ENCODE data around the gene NUCB1. TPM values are rescaled to one million over a fixed set of nuclear protein-coding genes. Genes with fewer than 3 reads are reported as not detected.

The NUCB1 gene
- total RNA-seq, 1 donor from 2014 or later: 159 TPM

DNA sequence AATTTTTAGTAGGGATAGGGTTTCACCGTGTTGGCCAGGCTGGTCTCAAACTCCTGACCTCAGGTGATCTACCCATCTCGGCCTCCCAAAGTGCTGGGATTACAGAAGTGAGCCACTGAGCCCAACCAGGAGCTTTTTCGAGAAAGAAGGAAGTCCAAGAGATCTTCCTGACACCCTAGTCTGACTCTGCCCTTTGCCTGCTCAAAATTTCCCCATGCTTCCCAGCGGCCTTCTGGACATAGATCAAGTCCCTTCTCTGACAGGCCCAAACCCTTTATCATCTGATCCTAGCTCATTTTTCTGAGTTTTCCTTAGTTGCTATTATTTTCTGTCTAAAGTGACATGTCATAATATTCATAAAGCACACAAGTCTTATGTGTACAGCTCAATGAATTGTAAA lies 53.0 kb downstream of the NUCB1 start:
- no peaks in the 10 kb centered on the region for H3K27me3 Mint-ChIP-seq (ENCODE audit: low read depth)
- no peak for TF ChIP-seq CTCF (IDR thresholded peaks at IDR 0.05; ENCODE audit: unreplicated experiment)
- peaks cover 2% of the 10 kb centered on the region for H3K9me3 Mint-ChIP-seq
- H3K36me3 Mint-ChIP-seq: peaks cover 16% of the 10 kb centered on the region
- H3K27ac Mint-ChIP-seq: no peak overlapping the region
- peaks cover 13% of the 10 kb centered on the region for H3K4me1 Mint-ChIP-seq
- DNase-seq (ENCODE audit: low spot score in 2 of 2, unreplicated experiment in 2 of 2): no peak
- H3K4me3 Mint-ChIP-seq: no peak overlapping the region

DNA sequence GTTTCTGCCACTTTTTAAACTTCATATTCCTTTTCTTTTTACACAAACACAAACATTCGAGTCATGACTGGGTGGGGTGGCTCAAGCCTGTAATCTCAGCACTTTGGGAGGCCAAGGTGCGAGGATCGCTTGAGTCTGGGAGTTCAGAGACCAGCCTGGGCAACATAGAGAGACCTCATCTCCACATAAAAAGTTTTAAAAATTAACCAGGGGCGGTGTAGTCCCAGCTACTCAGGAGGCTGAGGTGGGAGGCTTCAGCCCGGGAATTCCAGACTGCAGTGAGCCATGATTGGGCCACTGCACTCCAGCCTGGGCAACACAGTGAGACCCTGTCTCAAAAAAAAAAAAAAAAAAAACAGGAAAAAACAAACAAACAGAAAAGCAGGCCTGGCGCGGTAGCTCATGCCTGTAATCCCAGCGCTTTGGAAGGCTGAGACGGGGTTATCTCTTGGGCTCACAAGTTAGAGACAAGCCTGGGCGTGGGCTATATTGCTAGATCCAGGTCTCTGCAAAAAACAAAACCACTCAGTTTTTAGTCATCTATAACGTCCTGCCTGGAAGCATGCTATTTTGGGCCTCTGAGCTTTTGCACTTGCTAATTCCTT lies 54.0 kb downstream of the NUCB1 start:
- no peak for DNase-seq (ENCODE audit: low spot score in 2 of 2, unreplicated experiment in 2 of 2)
- TF ChIP-seq CTCF (IDR thresholded peaks at IDR 0.05; ENCODE audit: unreplicated experiment): no peak
- no peaks in the 10 kb centered on the region for H3K27me3 Mint-ChIP-seq (ENCODE audit: low read depth)
- H3K4me3 Mint-ChIP-seq: peak overlapping the region; percentile 84
- H3K27ac Mint-ChIP-seq: peak overlapping the region; percentile 96
- peaks cover 13% of the 10 kb centered on the region for H3K4me1 Mint-ChIP-seq
- no peaks in the 10 kb centered on the region for H3K9me3 Mint-ChIP-seq
- H3K36me3 Mint-ChIP-seq: peaks cover 18% of the 10 kb centered on the region

DNA sequence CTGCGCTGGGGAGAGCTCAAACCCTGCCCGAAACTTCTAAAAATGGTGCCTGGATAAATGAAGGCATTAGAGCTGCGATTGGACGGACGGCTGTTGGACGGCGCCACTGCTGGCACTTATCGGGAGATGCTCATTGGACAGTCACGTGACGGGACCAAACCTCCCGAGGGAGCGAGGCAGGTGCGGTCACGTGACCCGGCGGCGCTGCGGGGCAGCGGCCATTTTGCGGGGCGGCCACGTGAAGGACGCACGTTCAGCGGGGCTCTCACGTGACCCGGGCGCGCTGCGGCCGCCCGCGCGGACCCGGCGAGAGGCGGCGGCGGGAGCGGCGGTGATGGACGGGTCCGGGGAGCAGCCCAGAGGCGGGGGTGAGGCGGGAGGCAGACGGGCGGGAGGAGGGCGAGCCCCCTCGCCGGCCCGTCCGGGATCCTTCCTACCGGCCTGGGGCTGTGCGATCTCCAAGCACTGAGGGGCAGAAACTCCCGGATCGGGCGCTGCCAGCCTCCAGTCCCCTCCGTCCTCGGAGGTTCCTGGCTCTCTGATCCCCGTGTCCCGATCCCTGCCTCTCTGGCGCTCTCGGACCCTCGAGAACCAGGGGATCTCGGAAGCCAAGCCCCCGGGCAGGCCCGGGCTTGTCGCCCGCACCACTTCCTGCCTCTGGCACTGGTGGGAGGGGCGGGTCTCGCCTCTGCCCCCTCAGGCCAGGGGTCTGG lies 54.6 kb downstream of the NUCB1 start, which contains the start of gene BAX:
BAX (plus strand) TSS at position 281 of the 713 bp plus-strand sequence; CDS start at position 335, 54 bp downstream.
- Mint-ChIP-seq H3K27ac (peak within 1 kb of the TSS; percentile 96), H3K27me3 (ENCODE audit: low read depth) (no peaks in the 10 kb centered on the region), H3K36me3 (peaks cover 18% of the 10 kb centered on the region), H3K4me3 (peak within 1 kb of the TSS; percentile 84), H3K4me1 (peaks cover 13% of the 10 kb centered on the region), H3K9me3 (no peaks in the 10 kb centered on the region)
- DNase-seq (ENCODE audit: low spot score in 2 of 2, unreplicated experiment in 2 of 2): peak; percentile 95 to 96
- TF ChIP-seq CTCF (IDR thresholded peaks at IDR 0.05; ENCODE audit: unreplicated experiment): no peak

GRCh38 chr19:48955308-48955958 lies 55.3 kb downstream of the NUCB1 start:
- Mint-ChIP-seq H3K9me3 (no peaks in the 10 kb centered on the region), H3K4me3 (peak overlapping the region; percentile 84), H3K36me3 (peaks cover 18% of the 10 kb centered on the region), H3K27me3 (ENCODE audit: low read depth) (no peaks in the 10 kb centered on the region), H3K27ac (peak overlapping the region; percentile 87), H3K4me1 (peaks cover 13% of the 10 kb centered on the region)
- no peak for DNase-seq (ENCODE audit: low spot score in 2 of 2, unreplicated experiment in 2 of 2)
- TF ChIP-seq CTCF (IDR thresholded peaks at IDR 0.05; ENCODE audit: unreplicated experiment): no peak

DNA sequence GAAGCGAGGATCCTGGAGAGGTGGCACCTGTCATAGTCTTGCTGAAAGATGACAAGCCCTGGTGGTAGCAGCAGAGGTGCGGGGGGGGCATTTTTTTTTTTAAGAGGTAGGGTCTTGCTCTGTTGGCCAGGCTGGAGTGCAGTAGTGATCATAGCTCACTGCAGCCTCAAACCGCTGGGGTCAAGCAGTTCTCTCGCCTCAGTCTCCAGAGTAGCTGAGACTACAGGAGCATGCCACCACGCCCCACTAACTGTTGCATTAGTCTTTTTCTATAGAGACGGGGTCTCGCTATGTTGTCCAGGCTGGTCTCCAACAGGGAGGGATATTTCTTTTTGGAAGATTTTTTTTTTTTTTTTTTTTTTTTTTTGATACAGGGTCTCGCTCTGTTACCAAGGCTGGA lies 57.9 kb downstream of the NUCB1 start:
- Mint-ChIP-seq H3K4me3 (no peak overlapping the region), H3K9me3 (no peaks in the 10 kb centered on the region), H3K4me1 (peaks cover 24% of the 10 kb centered on the region), H3K27me3 (ENCODE audit: low read depth) (no peaks in the 10 kb centered on the region), H3K36me3 (peaks cover 21% of the 10 kb centered on the region), H3K27ac (no peak overlapping the region)
- no peak for DNase-seq (ENCODE audit: low spot score in 2 of 2, unreplicated experiment in 2 of 2)
- TF ChIP-seq CTCF (IDR thresholded peaks at IDR 0.05; ENCODE audit: unreplicated experiment): no peak

Data from mesothelial cell of epicardium (in vitro differentiated cells).